Head of caudate nucleus (tissue), 42 donors: ENCODE data around the gene ARHGAP9.
"Not testable (repeated sequence)": the region's sequence is repeated elsewhere in the genome, so short reads cannot be mapped to it uniquely, and the experiment has no call there.

Experiments
- DNase-seq, 42 donors: peaks; one replicate each; pipeline versions ENCODE4 v3.0.0 to v3.0.0-alpha.2; 2020 to 2021; ENCODE audit warnings: mixed read lengths in 7 of 42
- intact Hi-C: fragments of 100-400 bp; cut with DNase I; formaldehyde crosslinking; loops from one replicate; pipeline ENCODE4 v1.15.0; 2022

ARHGAP9 gene

DNA sequence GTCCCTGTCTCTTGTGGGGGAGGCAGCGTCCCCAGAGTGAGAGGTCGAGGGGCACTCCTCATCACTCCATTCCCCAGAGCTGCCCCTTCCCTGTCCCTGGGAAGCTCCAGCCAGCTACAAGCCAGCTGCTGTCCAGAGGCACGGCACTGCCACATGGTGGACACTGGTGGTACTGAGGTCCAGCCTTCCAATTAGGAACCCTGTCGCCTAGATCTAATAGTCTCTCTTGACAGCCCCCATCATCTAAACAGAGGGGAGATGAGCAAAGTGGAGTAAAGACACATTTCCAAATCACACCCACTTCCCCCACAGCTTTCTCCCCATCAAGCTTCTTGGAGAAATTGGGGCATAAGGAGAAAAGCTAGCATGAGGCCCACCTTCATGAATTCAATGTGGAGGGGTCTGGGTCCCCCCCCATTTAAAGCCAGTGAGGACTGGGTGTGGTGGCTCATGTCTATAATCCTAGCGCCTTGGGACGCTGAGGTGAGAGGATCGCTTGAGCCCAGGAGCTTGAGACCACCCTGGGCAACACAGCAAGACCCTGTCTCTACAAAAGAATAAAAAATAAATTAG lies 26.6 kb downstream of the ARHGAP9 start:
- intact Hi-C loops, result loop anchor here (5.0 to 10.0 kb wide), 2 partner anchors 146 to 228 kb away; partner anchors contain the start of gene SHMT2
- peak; percentile 50 to 91 (median 81) for DNase-seq

DNA sequence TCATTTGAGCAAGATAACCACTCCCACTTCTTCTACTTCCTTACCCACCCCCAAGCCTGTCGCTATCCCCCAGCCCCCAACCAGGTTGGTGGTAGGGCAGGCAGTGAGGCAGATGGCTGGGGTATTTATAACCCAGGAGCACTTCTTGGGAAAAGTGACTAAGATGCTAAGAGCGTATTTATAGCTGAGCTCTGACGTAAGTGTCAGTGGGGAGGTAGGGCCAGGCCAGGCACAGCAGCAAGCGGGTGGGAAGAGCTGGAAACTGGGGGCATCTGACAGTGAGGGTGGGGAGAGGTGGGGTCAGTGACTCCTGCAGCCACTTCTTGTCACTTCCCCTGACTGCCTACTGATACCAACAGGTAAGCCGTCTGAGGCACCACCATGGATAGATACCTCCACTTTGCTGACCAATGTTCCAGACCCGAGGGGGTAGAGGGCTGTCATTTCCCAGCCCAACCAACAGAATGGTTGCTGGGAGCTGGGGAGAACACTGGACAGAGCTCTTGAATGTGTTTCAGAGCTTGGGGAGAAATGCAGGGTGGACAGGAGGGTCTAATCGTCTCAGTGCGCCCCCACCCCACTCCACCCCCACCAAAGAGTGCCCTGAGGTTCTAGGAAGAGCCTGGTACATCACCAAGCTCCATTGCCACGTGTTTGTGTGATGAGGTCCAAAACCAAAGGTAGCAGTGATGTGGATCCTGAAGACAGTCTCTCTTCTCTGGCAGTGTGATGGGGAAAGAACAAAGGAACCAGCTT lies 27.3 kb downstream of the ARHGAP9 start:
- DNase-seq, result peak in 39 of 42 donors; percentile 21 to 87 (median 58)
- intact Hi-C loops, result loop anchor here (5.0 to 10.0 kb wide), 2 partner anchors 145 to 228 kb away; partner anchors contain the start of gene SHMT2

GRCh38 chr12:57451233-57451778 lies 28.4 kb downstream of the ARHGAP9 start:
- intact Hi-C loops, result loop anchor here (5.0 to 10.0 kb wide), 2 partner anchors 144 to 227 kb away; partner anchors contain the start of gene SHMT2
- no peak for DNase-seq

DNA sequence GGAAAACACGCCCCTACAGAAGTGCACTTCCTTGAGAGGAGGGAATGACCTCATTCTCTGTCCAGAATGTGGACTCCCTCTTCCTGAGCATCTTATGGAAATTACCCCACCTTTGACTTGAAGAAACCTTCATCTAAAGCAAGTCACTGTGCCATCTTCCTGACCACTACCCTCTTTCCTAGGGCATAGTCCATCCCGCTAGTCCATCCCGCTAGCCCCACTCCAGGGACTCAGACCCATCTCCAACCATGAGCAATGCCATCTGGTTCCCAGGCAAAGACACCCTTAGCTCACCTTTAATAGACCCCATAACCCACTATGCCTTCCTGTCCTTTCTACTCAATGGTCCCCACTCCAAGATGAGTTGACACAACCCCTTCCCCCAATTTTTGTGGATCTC lies 29.6 kb downstream of the ARHGAP9 start:
- intact Hi-C loops, result loop anchor here (5.0 to 10.0 kb wide), 2 partner anchors 143 to 225 kb away; partner anchors contain the start of gene SHMT2
- no peak for DNase-seq

GRCh38 chr12:57449375-57449774 lies 30.3 kb downstream of the ARHGAP9 start:
- no peak for DNase-seq
- intact Hi-C loops, result no loop called here

- intact Hi-C loops, result no loop called here
Observed at GRCh38 chr12:57448669-57449068, 31.0 kb downstream of the ARHGAP9 start.

DNA sequence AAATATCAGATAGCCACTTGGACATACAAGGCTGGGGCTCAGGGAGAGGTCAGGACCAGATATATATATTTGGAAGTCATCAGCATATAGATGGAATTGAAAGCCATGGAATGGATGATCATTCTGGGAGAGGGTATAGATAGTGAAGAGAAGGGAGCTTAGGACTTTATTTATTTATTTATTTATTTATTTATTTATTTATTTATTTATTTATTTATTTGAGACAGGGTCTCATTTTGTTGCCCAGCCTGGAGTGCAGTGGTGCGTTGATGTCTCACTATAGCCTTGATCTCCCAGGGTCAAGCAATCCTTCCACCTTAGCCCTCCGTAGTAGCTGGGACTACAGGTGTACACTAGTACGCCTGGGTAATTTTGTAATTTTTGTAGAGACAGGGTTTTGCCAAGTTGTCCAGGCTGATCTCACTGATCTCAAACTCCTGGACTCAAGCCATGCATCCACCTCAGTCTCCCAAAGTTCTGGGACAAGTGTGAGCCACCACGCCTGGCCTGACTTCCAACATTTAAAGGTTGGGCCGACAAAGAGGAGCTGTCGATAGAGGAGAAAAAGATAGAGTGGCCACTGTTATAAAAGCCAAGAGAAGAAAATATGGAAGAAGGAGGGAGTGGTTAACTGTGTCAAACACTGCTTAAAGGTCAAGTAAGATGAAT lies 33.2 kb downstream of the ARHGAP9 start:
- intact Hi-C loops, result no loop called here

More at GRCh38 chr12:57448669-57449068, 31.0 kb downstream of the ARHGAP9 start:
- no peak for DNase-seq

DNA sequence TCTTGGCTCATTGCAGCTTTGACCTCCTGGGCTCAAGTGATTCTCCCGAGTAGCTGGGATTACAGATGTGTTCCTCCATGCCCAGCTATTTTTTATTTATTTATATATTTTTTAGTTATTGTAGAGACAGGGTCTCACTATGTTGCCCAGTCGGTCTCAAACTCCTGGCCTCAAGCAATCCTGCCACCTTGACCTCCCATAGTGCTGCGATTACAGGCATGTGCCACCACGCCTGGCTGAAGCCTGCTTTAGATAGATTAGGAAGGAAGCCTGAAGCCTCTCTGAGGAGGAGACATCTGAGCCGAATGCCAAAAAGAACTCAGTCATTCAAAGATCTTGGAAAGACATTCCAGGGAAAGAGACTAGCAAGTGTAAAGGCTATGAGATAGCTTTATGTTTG lies 34.9 kb downstream of the ARHGAP9 start:
- intact Hi-C loops, result no loop called here
- DNase-seq, result no peak

More for the DNA sequence above, 33.2 kb downstream of the ARHGAP9 start:
- no peak for DNase-seq

GRCh38 chr12:57444337-57444736 lies 35.3 kb downstream of the ARHGAP9 start:
- DNase-seq, intact Hi-C loops: not testable (repeated sequence)

DNA sequence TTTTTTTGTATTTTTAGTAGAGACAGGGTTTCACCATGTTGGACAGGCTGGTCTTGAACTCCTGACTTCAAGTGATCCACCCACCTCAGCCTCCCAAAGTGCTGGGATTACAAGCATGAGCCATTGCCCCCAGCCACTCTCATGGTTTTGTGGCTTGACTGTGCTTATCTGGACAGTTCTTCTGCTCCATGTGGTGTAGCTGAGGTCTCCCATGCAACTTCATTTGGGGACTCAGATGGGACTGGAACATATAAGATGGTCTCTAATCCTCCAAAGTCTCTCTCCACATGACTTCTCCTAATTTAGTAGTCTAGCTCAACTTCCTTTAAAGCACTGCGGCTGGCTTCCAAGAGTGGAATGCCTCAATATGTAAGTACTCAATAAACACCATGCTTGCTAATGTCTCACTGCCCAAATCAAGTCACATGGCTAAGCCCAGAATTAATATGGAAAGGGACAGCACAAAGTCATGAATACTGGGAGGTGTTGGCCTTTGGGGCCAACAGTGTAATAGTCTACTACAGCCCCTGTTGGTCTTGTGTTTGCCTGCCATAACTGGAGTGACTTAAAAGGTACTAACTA lies 37.7 kb downstream of the ARHGAP9 start:
- intact Hi-C loops, result no loop called here
- no peak for DNase-seq

DNA sequence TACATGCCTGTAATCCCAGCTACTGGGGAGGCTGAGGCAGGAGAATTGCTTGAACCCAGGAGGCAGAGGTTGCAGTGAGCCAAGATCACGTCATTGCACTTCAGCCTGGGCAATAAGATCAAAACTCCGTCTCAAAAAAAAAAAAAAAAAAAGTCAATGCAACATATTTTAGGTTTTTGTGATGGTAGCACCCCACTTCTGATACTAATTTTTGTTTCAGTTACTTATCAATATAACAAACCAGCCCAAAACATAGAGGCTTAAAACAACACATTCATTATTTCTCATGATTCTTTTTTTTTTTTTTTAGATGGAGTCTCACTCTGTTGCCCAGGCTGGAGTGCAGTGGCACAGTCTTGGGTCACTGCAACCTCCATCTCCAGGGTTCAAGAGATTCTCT lies 38.3 kb downstream of the ARHGAP9 start:
- intact Hi-C loops, DNase-seq: not testable (repeated sequence)

GRCh38 chr12:57439762-57440266 lies 39.9 kb downstream of the ARHGAP9 start:
- DNase-seq, result no peak
- intact Hi-C loops, result no loop called here

DNA sequence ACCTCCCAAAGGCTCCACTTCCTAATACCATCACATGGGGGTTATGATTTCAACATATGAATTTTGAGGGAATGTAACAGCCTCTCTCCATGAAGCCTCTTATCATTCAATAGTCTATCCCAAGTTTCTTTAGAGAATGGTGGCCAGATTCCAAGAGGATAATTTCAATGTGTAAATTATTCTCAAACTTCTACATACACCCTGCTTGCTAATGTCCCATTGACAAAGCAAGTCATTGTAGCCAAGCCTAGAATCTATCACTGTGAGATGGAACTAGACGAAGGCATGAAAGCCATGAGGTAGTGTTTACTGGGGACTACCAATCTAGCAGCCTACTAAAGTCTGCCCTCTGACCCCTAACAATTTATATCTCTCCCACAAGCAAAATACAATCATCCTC lies 41.3 kb downstream of the ARHGAP9 start:
- intact Hi-C loops, result no loop called here
- no peak for DNase-seq

DNA sequence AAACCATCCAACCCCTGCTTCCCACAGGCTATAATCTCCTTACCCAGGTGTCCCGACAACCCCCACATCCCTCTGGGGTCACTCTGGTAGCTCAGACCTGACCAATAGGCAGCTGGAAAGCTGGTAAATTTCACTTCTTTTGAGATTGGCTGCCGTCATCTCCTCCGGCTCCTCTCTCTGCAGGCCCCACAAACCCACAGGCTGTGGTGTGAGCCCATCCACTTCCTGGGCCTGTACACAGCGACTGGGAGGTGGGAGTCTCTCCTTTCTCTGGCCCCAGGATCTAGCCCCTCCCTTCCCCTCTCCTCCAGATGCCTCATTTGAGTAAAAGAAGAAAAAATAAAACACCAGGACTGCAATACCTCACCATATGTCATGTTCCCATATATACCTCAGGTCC lies 44.4 kb downstream of the ARHGAP9 start:
- DNase-seq, result no peak
- intact Hi-C loops, result no loop called here

- no peak for DNase-seq
- intact Hi-C loops, result no loop called here
Observed at GRCh38 chr12:57434517-57435223, 45.0 kb downstream of the ARHGAP9 start, which contains the start of gene INHBC. INHBC (plus strand) TSS chr12:57434784; CDS start chr12:57434887, 103 bp downstream.

DNA sequence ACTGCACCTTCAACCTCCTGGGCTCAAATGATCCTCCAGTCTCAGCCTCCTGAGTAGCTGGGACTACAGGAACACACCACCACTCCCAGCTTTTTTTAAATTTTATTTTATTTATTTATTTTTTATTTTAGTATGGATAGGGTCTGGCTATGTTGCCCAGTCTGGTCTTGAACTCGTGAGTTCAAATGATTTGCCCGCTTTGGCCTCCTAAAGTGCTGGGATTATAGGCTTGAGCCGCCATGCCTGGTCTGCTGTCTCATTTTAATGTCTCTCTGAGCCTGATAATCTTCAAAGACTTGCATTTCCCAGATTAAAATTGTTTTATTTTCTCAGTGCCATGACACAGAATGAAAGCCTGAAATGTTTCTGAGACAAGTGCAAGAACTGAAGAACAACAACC lies 46.3 kb downstream of the ARHGAP9 start:
- intact Hi-C loops, result no loop called here
- no peak for DNase-seq

DNA sequence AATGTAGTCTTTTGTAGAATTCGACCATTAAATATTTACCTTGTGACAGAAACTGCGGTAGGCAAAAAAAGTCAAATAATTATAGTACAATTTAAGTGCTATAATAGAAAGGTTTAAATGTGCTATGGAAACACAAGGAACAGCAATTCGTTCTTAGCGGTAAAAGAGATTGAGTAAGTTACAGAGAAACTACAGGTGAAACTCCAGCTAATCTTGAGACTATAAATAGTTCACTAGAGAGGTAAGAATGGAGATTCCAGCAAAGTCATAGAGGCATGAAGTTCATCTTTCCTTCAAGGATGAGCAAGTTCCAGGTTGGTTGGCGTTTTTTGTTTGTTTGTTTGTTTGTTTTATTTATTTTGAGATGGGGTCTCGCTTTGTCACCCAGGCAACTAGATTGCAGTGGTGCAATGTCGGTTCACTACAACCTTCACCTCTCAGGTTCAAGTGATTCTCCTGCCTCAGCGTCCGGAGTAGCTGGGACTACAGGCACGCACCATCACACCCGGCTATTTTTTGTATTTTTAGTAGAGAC lies 47.9 kb downstream of the ARHGAP9 start:
- DNase-seq, result peak in 1 of 42 donors; percentile 18
- intact Hi-C loops, result no loop called here

DNA sequence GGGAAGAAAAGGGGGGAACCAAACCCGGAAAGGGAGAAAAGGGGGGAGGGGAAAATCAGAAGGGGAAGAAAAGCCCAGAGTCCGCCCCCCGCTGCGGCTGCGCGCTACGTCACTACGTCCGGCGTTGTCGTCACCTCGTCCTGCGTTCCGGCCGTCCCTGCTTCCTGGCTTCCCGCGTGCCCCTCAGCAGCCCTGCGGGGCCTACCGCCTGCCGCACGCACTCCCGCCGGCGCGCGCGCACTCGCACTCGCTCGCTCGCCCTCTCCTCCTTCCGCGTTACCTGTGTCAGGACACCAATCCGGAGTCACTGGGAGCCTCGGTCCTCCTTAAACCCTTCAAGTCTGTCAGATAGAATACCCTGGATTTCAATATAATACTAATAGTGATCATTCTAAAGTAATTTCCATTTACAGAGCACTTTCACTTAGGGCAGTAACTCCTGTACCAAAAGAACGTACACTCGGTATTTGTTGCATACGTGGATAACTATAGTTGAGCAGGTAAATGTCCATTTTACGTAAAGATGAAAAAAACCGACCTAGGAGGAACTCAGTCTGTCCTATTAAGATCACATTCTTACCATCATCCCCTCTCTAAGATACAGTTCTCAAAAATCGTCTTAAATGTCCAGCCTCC lies 48.6 kb downstream of the ARHGAP9 start, which contains the start of gene R3HDM2:
Gene R3HDM2 (minus strand): TSS at position 113 of the 636 bp plus-strand sequence. CDS start 120,615 bp downstream, outside the sequence.
- DNase-seq, result peak; percentile 87 to 98 (median 96)
- intact Hi-C loops, result no loop called here
